Tibial nerve (tissue), 4 donors: ENCODE data around the gene TTC28.

Source experiments
- EP300 ChIP-seq, 2 donors: sonication (generic); formaldehyde crosslinking; IDR thresholded peaks; one replicate each; pipeline ENCODE4 v1.6.1; 2017; ENCODE audit warnings: antibody characterized with exemption in 2 of 2, mild to moderate bottlenecking in 1 of 2
- POLR2A ChIP-seq, 2 donors: fragments of 450-650 bp; IDR thresholded peaks; one replicate each; pipeline ENCODE4 v1.6.1; 2017; ENCODE audit warnings: antibody characterized with exemption in 2 of 2, mild to moderate bottlenecking in 2 of 2, moderate library complexity in 2 of 2
- TF ChIP-seq, protein P1 (sequence below), 5 experiments: fragments of 200-600 bp in 3 of 5; fragments of 450-650 bp in 2 of 5; sonication (generic) in 3 of 5; IDR thresholded peaks; one replicate each; pipeline ENCODE4 v1.5.1; 2016 to 2019; ENCODE audit warnings: antibody characterized with exemption in 5 of 5, mild to moderate bottlenecking in 3 of 5, moderate library complexity in 2 of 5

DNA sequence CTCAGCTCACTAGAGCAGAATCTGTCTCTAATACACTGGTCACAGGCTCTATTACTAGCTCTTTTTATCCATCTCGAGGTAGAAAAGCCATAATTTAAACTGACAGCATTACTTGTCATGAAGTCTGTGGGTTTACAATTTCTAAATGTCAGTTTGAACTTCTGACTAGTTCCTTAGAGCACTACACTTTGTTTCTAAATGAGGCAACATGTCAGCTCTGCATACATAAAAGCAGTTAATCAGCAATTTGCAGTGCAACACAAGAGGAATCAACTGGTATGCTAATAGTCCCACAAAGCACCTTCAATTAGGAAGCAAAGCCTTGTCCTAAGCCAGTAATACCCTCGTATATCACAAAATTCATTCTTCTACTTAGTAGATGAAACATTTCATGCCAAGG lies 321.3 kb downstream of the TTC28 start:
- TF ChIP-seq POLR2A (IDR thresholded peaks at IDR 0.05) (no peak), EP300 (IDR thresholded peaks at IDR 0.05) (no peak)
- TF ChIP-seq, protein P1, sequence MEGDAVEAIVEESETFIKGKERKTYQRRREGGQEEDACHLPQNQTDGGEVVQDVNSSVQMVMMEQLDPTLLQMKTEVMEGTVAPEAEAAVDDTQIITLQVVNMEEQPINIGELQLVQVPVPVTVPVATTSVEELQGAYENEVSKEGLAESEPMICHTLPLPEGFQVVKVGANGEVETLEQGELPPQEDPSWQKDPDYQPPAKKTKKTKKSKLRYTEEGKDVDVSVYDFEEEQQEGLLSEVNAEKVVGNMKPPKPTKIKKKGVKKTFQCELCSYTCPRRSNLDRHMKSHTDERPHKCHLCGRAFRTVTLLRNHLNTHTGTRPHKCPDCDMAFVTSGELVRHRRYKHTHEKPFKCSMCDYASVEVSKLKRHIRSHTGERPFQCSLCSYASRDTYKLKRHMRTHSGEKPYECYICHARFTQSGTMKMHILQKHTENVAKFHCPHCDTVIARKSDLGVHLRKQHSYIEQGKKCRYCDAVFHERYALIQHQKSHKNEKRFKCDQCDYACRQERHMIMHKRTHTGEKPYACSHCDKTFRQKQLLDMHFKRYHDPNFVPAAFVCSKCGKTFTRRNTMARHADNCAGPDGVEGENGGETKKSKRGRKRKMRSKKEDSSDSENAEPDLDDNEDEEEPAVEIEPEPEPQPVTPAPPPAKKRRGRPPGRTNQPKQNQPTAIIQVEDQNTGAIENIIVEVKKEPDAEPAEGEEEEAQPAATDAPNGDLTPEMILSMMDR (IDR thresholded peaks at IDR 0.05), result no peak
